Measurements from ENCODE around the gene RHBDD1.
A peak's percentile ranks its signal among the peaks of the same experiment; 100 is the strongest.

The RHBDD1 gene

DNA sequence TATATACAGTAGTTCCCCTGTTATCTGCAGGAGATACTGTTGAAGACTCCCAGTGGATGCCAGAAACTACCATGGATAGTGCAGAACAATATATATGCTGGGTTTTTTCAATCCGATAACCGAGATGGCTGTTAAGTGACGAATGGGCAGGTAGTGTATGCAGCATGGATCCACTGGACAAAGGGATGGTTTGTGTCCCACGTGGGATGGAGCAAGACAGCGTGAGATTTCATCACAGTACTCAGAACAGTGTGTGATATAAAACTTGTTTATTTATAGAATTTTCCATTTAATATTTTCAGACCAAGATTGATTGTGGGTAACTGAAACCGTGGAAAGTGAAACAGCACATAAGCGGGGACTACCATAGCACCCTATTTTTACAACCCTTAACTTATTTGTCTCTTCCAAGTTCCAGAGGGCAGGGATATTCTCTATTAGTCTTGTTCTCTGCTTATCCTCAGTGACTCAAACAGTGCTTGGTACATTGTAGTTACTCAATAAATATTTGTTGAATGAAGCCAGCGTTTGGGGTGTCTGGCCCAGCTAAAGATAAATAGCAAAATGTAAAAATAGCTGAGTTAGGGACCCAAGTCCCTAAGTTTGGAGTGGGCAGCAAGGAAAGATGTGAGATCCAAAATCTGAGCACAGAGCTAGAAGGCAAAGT, 50.0 kb downstream of the RHBDD1 start:
- peaks cover 29% of the 10 kb centered on the region for H3K36me3 Mint-ChIP-seq
- H3K27ac Mint-ChIP-seq: peak overlapping the region; percentile 31
- peaks cover 6% of the 10 kb centered on the region for H3K9me3 Mint-ChIP-seq
- peaks cover 4% of the 10 kb centered on the region for H3K4me1 Mint-ChIP-seq
- no peaks in the 10 kb centered on the region for H3K27me3 Mint-ChIP-seq
- no peak overlapping the region for H3K4me3 Mint-ChIP-seq

DNA sequence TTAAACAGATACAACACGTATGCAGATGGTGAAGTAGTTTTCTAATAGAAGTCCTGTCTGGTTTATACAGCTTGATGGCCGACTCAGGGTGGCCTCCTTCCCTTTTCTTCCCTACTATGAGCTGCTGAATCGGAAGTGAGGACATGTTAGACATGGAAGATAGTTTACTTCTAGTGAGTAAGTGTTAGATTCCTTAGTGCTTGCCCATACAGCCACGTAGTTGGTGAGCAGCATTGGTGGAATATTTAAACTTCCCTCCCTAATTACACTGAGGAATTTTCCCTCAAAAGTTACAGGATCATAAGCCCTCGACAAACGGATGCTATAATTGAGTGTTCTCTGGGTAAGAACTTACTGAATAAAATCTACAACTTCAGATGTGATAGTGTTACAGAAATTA, 52.1 kb downstream of the RHBDD1 start:
- H3K9me3 Mint-ChIP-seq: no peaks in the 10 kb centered on the region
- H3K27ac Mint-ChIP-seq: no peak overlapping the region
- peaks cover 4% of the 10 kb centered on the region for H3K4me1 Mint-ChIP-seq
- no peaks in the 10 kb centered on the region for H3K27me3 Mint-ChIP-seq
- H3K36me3 Mint-ChIP-seq: peaks cover 18% of the 10 kb centered on the region
- no peak overlapping the region for H3K4me3 Mint-ChIP-seq

DNA sequence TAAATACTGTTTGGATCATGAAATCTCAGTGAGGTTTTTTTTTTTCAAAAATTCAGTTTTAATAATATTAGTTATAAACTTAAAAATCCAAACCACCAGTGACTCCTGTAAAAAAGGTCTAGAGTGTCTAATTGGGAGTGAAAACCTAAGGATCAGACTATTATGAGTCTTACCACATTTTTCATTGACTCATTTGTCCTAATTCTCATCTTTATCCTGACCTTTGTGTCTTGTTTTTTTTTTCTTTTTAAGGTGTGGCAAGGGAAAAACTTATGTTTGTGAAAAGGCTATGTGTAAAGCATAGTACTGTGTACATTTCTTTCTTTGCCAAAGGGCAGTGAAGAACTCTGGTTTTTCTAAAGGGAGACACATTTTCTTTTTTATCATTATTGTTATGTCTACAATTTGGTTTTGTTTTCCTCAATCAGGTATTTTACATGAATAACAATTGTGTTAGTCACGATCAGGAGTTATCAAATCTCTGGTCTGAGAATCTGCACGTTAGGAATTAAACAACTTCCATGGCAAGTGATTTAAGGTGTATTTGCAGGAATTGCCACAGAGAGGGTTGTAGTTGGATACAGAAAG, 52.6 kb downstream of the RHBDD1 start:
- Mint-ChIP-seq H3K9me3 (no peaks in the 10 kb centered on the region), H3K36me3 (peaks cover 15% of the 10 kb centered on the region), H3K27me3 (no peaks in the 10 kb centered on the region), H3K4me1 (peaks cover 4% of the 10 kb centered on the region), H3K27ac (no peak overlapping the region), H3K4me3 (no peak overlapping the region)

DNA sequence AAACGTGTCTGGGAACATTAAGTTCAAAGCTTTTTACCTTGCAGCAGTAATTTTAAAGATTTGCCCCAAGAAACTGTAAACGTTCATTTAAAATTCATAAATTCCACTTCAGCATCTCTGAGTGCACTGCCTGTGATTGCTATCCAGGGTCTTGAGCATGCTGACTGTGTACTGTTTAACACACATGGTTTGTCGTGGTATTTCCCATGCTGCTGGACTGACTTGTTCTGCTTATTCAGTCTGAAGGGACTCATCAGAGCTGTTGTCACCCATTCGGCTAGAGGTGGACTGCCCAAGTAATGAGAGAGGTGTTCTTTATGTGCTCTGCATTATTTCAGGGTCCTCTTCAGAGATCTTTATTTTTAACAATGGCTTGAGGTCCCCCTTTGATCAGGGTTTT, 53.1 kb downstream of the RHBDD1 start:
- Mint-ChIP-seq H3K9me3 (no peaks in the 10 kb centered on the region), H3K27ac (no peak overlapping the region), H3K36me3 (peaks cover 15% of the 10 kb centered on the region), H3K4me3 (no peak overlapping the region), H3K4me1 (peaks cover 4% of the 10 kb centered on the region), H3K27me3 (no peaks in the 10 kb centered on the region)

DNA sequence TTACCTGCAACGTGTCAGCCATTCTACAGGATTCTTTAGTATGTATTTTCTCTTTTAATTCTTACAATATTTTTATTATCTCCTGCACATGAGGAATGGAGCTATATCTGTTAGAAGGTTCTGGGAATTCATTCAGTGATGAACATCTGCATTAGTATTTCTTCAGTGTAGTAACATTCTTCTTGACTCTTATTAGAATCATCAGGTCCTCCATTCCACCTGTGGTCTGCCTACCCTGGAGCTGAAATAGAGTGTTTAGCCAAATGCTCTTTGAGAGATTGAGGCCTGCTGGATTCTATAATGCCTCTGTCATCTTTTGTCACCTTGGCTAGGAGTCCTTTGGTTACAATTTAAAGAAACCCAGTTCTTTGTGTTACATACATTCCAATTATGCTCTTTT, 54.4 kb downstream of the RHBDD1 start:
- Mint-ChIP-seq H3K27me3 (no peaks in the 10 kb centered on the region), H3K27ac (no peak overlapping the region), H3K36me3 (peaks cover 16% of the 10 kb centered on the region), H3K4me3 (no peak overlapping the region), H3K4me1 (peaks cover 4% of the 10 kb centered on the region), H3K9me3 (no peaks in the 10 kb centered on the region)

DNA sequence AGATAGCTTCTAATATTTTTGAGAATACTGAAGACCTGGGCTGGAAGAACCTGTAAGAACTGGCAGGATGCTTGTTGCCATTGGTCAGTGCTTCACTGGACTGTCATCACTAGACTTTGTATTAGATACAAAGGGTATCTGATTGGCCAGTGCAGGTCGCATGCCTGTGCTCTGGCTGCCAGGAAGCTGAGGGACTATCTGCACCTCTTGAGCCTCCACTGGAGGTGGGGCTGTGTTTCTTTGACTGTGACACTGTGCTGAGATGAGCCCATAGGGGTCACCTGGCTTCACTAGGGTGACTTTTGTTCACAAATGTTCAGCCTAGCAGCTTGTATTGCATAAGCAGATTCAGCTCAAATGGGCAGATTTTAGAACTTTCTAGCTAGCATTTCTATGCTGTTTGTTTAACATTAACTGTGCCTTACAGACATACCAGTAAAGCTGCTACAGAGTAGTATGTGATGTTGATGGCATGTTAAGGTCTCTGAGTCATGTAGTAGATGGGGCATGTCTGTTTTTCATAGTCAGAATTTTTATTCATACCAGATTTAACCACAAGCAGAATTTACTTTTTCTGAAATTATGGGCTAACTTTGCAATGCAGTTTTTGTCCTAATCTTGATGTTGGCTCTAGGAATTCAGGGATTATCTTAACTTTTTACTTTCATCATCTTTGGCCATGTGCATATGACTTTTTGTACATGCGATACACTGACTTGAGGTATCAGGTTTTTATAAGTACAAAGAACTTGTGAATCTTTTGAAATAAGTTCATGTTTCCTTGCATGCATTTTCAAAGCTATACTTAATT, 56.1 kb downstream of the RHBDD1 start:
- no peaks in the 10 kb centered on the region for H3K9me3 Mint-ChIP-seq
- H3K4me1 Mint-ChIP-seq: no peaks in the 10 kb centered on the region
- H3K27me3 Mint-ChIP-seq: no peaks in the 10 kb centered on the region
- peaks cover 19% of the 10 kb centered on the region for H3K36me3 Mint-ChIP-seq
- no peak overlapping the region for H3K4me3 Mint-ChIP-seq
- H3K27ac Mint-ChIP-seq: no peak overlapping the region

DNA sequence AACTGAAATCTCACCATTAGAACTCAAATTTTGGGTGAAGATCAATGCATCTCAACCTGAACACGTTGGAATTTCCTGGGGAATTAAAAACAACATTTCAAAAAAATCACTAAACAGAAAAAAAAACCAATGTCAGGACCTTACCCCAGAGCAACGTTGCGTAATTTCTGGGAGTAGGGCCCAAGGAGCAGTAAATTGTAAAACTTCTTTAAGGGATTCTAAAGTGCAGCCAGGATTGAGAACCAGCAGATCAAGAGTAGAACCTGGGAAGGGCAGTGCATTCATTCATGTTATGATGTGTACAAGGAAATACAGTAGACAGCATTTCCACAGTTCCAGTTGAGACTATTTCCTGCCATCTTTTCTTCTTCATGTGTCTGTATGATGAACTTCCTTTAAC, 56.9 kb downstream of the RHBDD1 start:
- H3K36me3 Mint-ChIP-seq: peaks cover 24% of the 10 kb centered on the region
- no peak overlapping the region for H3K4me3 Mint-ChIP-seq
- H3K9me3 Mint-ChIP-seq: no peaks in the 10 kb centered on the region
- H3K4me1 Mint-ChIP-seq: no peaks in the 10 kb centered on the region
- no peaks in the 10 kb centered on the region for H3K27me3 Mint-ChIP-seq
- H3K27ac Mint-ChIP-seq: no peak overlapping the region

DNA sequence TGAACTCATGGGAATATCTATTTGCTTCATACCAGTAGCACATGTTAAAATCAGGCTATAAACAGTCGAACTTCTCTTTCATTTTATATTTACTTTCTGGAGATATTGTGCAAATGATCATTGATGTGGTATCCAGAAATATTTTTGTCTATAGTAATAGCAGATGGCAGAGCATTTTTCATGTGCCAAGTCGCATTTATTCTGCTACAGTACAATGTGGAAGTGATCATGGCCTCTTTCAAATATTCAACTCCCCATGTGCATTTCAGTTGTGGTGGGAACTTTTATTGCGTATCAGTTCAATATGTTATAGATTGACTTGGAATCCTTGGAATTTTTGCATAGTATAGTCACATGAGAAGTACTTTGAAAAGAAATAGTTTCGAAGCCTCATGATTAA, 57.4 kb downstream of the RHBDD1 start:
- no peak overlapping the region for H3K4me3 Mint-ChIP-seq
- no peaks in the 10 kb centered on the region for H3K4me1 Mint-ChIP-seq
- H3K9me3 Mint-ChIP-seq: no peaks in the 10 kb centered on the region
- H3K36me3 Mint-ChIP-seq: peaks cover 24% of the 10 kb centered on the region
- H3K27ac Mint-ChIP-seq: no peak overlapping the region
- H3K27me3 Mint-ChIP-seq: no peaks in the 10 kb centered on the region

DNA sequence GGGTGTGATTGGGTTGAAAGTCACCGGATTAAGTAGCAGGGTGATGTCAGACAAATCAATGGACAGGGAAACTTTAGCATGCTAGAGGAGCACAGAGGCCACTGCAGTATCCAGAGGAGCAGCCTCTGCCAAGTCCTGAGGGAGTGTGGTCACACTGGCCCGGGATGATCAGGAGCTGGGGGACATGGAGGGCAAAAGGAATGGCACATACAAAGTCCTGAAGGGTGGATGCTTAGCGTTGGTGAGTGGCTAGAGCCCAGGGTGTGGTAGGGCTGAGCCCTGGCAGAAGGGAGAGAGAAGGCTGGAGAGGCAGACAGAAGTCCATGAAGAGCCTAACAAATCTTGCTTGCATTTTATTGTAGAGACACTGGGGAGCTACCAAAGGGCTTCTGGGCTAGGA, 58.9 kb downstream of the RHBDD1 start:
- no peaks in the 10 kb centered on the region for H3K27me3 Mint-ChIP-seq
- H3K4me1 Mint-ChIP-seq: no peaks in the 10 kb centered on the region
- peaks cover 18% of the 10 kb centered on the region for H3K36me3 Mint-ChIP-seq
- no peaks in the 10 kb centered on the region for H3K9me3 Mint-ChIP-seq
- peak overlapping the region; percentile 71 for H3K27ac Mint-ChIP-seq
- H3K4me3 Mint-ChIP-seq: no peak overlapping the region

DNA sequence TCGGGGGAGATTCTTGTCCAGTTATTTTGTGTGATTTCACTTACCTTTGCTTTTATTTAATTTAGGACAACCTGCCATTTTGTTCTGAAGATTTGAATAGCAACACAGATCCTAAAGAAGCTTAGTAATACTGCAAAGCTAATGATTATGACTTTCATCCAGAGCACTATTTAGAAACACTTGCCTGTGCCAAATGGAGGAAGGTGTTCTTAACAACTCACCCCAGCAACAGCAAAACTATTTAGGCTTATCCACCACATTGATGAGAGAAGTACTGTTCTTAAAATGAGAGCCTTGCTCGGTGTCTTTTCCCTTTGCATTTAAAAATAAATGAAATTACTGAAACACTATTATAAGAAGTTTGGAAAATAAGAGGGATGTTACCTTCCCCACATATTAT, 59.7 kb downstream of the RHBDD1 start:
- Mint-ChIP-seq H3K27me3 (no peaks in the 10 kb centered on the region), H3K4me3 (no peak overlapping the region), H3K36me3 (peaks cover 17% of the 10 kb centered on the region), H3K4me1 (no peaks in the 10 kb centered on the region), H3K27ac (no peak overlapping the region), H3K9me3 (no peaks in the 10 kb centered on the region)

DNA sequence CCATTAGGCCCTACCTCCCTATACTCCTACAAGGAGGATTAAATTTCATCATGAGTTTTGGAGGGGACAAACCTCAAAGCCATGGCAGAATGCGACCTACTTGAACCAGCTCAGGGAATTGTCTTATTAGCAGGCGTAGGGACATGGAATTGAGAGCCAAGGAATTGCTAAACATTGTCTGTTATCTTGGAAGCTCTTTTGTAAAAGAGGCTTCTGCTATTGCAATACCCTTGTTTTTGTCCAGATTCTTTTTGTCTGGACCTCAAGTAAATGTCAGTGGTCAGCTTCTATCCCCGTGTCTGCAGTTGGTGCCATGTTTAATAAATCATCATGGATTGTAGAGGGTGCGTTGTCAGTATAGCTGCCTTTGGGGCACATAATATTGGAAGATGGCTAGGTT, 62.3 kb downstream of the RHBDD1 start:
- H3K27me3 Mint-ChIP-seq: no peaks in the 10 kb centered on the region
- H3K27ac Mint-ChIP-seq: no peak overlapping the region
- no peak overlapping the region for H3K4me3 Mint-ChIP-seq
- H3K4me1 Mint-ChIP-seq: peaks cover 20% of the 10 kb centered on the region
- H3K36me3 Mint-ChIP-seq: peaks cover 15% of the 10 kb centered on the region
- H3K9me3 Mint-ChIP-seq: no peaks in the 10 kb centered on the region

DNA sequence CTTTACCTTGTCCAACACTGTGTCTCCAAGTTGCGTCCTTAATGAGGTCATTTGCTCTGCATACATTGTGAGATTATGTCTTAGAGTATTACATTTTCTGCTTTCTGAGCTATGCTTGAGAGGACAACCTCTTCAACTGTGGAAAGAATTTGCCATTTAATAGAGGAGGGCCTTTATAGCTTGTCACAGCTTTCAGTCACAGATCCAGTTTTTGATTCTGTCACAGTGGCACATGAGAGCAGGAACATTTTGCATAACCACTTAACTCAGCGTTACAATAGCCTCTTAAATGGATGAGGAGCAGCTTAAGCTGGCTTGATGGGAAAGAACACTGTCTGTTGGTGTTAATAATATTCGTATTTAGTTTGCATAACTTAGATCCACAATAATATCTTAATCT, 63.0 kb downstream of the RHBDD1 start:
- H3K36me3 Mint-ChIP-seq: peaks cover 19% of the 10 kb centered on the region
- H3K9me3 Mint-ChIP-seq: no peaks in the 10 kb centered on the region
- H3K27me3 Mint-ChIP-seq: no peaks in the 10 kb centered on the region
- no peak overlapping the region for H3K27ac Mint-ChIP-seq
- no peak overlapping the region for H3K4me3 Mint-ChIP-seq
- peaks cover 28% of the 10 kb centered on the region for H3K4me1 Mint-ChIP-seq

DNA sequence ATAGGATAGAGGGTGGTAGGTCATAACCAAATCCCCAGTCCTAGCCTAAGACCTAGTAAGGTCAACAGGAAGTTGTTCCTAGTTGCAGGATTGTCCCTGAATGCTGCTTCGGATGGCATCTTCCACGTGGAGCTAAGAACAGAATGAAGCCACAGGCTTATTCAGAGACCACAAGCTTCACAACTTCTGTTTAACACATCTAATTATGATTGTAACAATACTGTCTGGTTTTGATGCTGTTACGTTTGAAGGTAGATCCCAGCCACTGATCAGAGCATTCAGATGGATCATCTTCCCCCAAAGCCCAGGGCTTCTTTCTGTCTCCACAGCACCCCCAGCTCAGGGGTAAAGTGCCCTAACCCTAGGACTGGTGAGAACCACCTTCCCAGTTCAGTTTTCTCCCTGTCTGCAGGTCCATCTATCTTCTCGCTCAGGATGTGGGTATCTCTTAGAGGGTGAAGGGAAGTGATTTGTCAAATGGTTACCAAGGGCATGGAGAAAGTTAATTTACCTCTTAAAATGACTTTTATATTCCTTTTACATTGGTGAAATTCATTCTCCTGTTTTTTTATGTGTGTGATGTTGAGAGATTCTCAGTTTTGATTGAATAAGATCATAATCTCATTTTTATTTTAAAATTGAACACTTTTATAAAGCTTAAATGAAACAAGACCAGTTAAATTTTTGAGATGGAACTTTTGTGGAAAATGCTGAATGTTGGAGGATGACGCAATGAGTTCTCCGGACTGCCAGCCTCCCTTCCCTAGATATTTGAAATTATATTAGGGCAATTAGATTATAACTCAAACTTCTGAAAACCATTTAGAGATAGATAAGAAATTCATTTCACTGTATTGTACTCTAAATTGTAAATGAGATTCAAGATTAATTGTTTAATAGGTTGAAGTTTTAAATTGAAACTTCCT, 66.5 kb downstream of the RHBDD1 start:
- H3K27me3 Mint-ChIP-seq: no peaks in the 10 kb centered on the region
- peaks cover 50% of the 10 kb centered on the region for H3K4me1 Mint-ChIP-seq
- H3K27ac Mint-ChIP-seq: no peak overlapping the region
- H3K4me3 Mint-ChIP-seq: no peak overlapping the region
- no peaks in the 10 kb centered on the region for H3K9me3 Mint-ChIP-seq
- H3K36me3 Mint-ChIP-seq: peaks cover 13% of the 10 kb centered on the region

DNA sequence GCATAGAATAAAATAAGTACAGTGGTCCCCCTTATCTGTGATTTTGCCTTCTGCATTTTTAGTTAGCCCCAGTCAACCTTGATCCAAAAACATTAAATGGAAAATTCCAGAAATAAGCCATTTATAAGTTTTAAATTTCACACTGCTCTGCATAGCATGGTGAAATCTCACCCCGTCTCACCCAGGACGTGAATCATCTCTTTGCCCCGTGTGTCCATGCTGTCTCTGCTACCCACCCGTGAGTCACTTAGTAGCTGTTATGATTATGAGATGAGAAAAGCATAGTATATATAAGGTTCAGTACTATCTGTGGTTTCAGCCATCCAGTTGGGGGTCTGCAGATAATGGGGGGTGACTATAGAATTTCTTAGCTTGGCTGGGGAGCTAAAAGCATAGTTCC, 67.3 kb downstream of the RHBDD1 start:
- no peaks in the 10 kb centered on the region for H3K27me3 Mint-ChIP-seq
- peaks cover 50% of the 10 kb centered on the region for H3K4me1 Mint-ChIP-seq
- peaks cover 11% of the 10 kb centered on the region for H3K36me3 Mint-ChIP-seq
- no peak overlapping the region for H3K27ac Mint-ChIP-seq
- no peaks in the 10 kb centered on the region for H3K9me3 Mint-ChIP-seq
- no peak overlapping the region for H3K4me3 Mint-ChIP-seq

DNA sequence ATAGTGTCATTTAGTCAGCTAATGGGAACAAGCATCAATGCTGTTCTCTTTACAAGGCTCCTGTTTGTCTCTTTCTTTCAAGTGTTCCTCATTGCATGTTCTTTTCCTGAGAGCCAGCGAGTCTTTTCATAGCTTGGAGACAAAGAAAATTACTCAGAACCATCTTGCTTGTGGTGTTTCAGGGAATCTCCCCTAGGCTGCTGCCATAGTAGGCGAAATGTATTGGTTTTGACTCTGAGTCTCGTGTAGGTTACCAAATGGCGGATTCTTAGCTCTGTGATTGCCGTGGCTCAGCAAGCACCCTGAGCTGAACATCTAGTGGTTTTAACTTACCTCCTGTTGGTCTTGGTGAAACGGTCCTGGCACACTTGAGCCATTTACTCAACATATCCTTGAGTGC, 68.7 kb downstream of the RHBDD1 start:
- peaks cover 50% of the 10 kb centered on the region for H3K4me1 Mint-ChIP-seq
- H3K27ac Mint-ChIP-seq: no peak overlapping the region
- no peaks in the 10 kb centered on the region for H3K27me3 Mint-ChIP-seq
- H3K36me3 Mint-ChIP-seq: peaks cover 17% of the 10 kb centered on the region
- H3K9me3 Mint-ChIP-seq: no peaks in the 10 kb centered on the region
- no peak overlapping the region for H3K4me3 Mint-ChIP-seq
